GM19397 (cell line): ENCODE data around the gene FAM81A.
"Not testable (repeated sequence)": the region's sequence is repeated elsewhere in the genome, so short reads cannot be mapped to it uniquely, and the experiment has no call there.

ENCODE experiments used
- ATAC-seq: cut with Tn5 transposase; IDR thresholded peaks from one replicate; pipeline ENCODE4 v1.9.1; 2021; ENCODE audit warnings: mild to moderate bottlenecking, moderate library complexity; ENCODE audit not compliant: unreplicated experiment

FAM81A gene

DNA sequence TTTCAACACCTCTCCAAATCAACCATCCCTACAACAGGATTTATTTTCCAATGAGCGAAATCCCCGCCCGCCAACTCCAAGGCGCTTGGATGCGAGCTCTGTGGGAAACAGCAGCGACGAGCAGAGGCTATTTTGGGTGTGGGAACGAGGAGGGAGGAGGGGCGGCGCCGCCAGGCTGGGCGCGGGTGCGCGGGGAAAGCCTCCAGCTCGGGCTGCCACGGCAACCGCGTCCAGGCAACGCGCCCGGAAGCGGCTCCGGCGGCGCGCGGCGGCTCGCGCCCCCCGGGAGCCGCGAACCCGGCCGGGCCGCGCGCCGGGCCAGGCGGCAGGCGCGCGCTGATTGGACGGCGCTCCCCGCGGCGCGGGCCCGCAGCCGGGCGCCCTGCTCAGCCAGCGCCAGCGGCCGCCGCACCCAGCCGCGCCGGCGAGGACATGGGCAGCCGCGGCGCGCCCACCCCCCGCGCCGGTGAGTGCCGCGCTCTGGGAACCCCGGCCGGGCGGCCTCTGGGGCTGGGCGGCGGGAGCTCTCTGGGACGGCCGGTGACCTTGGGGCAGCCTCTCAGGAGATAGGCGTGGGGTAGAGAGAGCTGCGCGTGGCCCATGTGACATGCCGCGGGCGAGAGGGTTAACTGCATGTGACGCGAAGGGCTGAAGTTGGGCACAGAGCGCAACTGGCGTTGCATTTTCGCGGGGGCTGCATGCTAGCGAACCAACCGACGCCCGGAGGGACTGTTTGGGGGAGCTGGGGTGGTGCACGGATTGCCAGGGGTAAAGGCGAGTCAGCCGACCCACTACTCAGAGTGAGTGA, at the start of gene FAM81A:
Gene FAM81A, plus strand, starts transcription at position 370 of the 808 bp plus-strand sequence. CDS start 20,441 bp downstream, outside the sequence.
- peak; percentile 83 for ATAC-seq

DNA sequence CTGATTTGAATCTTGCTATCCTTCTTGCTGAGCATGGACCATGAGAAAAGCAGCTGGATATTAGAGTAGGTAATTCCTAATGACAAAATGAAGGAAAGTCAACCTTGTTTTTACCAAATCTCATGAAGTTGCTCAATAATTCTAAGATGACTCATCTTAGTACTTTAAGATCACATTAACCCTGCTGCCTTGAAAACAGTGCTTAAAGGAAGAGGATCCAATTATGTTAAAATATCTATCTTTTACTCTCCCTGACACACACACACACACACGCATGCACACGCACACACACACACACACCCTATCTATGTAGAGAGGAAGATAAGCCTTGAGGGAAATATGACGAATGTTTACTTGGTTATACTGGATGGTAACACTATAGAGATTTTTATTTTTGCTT, 49.3 kb upstream of the FAM81A start:
- no peak for ATAC-seq

DNA sequence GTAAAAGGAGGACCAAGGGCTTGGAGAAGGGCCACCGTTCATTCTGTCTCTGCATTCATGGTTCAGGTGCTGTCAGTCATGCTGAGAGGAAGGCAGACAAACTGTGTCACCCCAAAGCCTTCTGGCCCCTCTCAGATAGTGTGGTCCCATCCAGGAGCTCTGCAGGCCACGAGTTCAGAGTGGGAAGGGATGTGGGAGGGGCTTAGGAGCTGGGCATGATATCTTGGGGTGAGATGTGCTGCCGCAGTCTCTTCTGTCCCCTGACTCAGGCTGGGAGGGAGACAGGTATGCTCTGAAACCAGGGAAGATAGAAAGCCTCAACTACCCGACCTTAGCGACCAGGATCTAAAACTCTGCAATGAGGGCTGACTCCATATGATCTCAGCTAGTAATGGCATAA, 45.7 kb upstream of the FAM81A start:
- ATAC-seq, result no peak

DNA sequence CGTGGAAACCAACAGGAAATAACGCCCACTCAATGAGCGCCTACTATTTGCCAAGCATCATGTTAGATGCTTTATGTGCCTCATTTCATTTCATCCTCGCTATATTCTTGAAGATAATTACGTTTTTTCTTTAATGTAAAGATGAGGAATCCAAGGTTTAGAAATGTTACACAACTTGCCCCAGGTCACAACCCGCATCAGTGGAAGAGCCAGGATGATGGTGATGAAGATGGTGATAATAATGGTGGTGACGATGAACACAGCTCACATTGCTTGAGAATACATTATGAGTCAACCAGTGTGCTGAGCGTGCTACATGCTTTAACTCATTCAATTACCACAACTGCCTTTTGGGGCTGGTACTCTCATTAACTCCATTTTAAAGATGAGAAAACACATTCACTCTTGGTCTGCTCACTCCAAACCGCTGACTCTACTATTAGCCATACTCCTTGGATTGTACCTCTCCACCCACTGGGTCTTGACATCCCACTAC, 43.8 kb upstream of the FAM81A start:
- ATAC-seq, result no peak

DNA sequence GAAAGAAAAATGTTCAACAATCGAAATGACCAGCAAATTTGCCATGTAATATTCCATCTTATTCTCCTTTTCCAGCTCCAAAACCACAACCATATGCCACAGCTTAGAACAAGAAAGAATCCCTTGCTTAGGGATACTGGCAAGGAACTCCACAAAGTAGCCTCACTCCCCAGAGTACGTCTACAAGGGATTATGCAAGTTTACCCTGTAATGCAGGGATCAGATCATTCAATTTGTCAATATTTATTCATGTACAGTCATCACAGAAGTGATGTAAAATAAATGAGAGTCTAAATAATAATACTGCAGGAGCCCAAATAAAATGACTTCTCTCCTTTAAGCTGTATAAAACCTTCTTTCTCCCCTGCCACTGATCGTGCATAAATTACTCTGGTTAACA, 41.8 kb upstream of the FAM81A start:
- no peak for ATAC-seq

DNA sequence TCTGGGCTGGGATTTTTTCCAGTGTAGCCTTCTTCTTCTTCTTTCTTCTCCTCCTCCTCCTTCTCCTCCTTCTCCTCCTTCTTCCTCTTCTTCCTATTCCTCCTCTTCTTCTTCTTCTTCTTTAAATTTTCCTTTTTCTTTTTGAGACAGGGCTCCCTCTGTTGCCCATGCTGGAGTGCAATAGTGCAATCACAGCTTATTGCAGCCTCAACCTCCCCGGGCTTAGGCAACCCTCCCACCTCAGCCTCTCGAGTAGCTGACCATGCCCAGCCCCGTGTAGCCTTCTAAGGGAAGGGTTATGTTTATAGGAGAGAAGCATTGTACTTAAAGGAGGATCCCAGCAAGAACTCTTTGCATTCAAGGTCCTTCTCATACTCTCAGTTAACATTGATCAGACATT, 41.3 kb upstream of the FAM81A start:
- no peak for ATAC-seq

DNA sequence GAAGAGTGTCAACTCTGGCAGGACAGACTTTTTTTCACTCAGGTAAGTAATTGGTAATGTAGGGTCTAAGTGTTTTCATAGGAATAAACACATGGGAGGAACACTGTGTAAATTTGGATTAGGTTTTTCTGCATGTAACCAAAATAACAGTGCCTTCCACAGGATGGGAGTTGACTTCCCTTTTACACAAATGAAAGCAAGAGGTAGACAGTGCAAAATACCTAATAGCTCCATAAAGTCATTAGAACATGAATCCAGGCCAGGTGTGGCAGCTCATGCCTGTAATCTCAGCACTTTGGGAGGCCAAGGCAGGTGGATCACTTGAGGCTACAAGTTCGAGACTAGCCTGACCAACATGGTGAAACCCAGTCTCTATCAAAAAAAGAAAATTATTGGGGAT, 39.8 kb upstream of the FAM81A start:
- no peak for ATAC-seq

DNA sequence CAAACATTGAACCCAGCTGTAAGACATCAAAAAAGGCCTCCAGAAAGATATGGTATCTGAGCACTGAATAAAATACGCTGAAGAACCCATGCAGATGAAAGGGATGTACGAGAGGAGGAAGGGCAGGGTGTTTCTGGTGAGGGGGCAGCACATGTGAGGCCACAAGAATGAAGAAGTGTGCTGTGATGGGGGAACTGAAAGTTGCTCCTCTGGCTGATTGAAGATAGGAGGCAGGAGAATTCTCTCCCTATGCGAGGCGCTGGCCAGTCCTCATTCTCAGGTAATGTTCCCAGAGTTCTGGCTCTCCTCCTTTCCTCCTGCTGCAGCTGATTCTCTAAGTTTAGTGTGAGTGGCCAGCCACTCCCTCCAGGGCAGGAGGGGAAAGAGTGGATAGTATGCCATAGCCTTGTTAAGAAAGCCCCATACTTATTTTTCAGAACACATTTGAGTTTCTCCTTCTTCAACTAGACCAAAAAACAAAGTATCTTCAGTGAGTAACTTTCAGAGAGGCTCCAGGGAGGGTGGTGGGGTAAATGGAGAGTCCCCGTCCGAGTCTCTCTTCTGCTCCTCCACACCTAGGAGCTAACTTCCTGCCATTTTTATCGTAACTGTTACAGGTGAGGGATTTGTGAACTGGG, 38.4 kb upstream of the FAM81A start:
- peak; percentile 83 for ATAC-seq

DNA sequence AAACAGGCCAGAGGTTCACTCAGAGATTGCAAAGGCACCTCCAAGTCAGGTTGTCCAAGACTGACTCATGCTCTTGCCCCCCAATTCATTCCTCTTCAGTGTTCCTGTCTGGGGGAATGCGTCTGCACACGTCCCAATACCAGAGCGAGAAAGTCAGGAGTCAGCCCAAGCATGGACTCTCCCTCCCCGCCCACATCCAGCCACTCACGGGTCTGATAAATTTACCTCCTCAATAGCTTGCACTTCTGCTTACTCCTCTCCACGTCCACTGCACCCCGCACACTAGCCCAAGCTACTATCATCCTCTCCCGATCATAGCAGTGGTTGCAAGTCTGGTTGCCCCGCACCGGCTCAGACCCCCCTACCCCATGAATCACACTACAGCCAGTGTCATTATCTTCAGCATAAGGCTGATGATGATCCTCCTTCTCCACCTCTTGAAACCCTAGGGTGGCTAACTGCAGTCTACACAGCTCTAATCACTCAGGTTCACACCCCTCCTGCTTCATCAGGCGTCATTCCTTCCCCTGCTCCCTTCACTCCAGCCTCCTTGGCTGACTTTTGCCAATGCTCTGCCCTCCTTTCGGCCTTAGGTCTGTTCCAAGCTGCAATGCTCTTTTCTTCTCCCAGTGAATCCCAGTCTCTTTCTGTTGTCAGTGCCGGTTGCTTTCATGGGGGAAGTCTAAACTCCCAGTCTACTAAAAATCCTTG, 37.7 kb upstream of the FAM81A start:
- ATAC-seq, result no peak

DNA sequence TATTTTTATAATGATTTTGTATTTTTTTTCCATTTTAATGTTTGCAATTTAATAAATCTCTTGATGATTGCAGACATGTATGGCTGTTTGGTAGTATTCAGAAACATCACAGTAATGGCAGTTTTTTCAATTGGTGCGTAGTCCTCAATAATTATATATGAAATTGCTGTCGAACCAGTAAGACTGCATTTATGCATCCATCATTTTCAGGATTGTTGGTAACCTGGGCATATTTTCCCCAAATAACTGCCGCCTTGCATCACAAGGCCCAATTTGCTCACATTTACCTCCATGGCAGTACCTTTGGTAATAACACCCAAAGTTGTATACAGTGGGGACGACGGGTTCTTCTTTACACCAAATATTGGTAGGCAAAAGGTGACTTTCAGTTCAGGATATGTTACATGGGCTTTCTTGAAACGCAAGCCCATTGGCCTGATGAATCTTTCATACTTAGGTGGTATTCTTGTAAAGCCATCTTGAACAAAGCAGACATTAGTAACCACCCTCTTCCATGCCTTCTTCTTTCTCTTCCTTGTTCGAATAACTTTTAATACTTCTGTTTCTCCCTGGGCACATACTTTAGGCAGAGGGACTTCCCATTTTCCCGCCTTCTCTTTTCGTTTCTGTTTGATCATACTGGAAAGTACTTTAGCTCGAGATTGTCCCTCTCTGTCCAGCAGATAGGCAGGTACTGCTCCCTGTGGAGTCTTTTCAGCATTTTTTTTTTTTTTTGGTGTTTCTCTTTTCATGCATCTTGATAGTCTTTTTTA, 36.7 kb upstream of the FAM81A start:
- ATAC-seq, result not testable (repeated sequence)

DNA sequence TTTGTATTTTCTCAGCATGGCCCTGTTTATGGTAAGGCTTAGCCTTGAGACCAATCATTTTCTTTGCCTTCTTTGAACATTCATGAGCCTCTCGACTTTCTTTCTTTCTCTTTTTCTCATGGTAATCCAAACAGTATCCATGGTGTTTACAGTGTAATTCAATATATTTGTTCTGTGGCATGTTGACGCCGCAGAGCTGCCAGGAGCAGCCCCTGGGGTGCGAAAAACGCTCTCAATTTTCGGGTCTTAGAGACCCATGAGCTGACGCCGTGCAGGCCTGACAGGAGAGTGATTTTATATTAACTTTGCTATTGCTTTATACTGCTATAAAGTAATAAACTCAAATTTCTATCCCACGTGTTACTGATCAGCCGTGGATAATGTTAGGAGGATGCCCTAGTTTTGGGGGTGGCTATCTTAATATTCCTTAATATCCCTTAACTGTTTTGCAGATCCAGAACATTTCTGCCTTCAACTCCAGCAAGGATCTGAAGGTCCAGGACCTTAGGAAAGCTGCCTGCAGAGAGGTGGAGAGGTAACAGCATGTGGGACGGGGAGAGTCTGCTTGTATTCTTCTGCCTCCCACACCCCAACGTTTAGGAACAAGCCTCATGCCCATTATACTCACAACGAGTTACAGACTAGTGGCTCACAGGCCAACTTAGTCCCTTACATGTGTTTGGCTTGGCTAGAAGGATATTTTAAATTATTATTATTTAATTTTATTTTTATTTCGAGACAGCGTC, 36.0 kb upstream of the FAM81A start:
- no peak for ATAC-seq

DNA sequence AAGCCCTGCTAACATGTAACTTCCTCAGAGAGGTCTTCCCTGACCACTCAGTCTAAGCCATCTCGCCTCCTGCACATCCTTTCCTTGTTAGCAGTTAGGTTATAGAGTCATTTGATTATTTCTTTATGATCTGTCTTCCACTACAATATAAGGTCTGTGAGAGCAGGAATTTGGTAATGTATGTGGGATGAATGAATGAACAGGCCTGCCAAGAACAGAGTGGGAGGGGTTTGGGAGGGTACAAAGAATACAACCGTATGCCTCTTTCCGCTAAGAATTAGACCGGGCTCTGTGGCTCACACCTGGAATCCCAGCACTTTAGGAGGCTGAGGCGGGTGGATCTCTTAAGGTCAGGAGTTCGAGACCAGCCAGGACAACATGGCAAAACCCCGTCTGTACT, 32.9 kb upstream of the FAM81A start:
- ATAC-seq, result no peak

DNA sequence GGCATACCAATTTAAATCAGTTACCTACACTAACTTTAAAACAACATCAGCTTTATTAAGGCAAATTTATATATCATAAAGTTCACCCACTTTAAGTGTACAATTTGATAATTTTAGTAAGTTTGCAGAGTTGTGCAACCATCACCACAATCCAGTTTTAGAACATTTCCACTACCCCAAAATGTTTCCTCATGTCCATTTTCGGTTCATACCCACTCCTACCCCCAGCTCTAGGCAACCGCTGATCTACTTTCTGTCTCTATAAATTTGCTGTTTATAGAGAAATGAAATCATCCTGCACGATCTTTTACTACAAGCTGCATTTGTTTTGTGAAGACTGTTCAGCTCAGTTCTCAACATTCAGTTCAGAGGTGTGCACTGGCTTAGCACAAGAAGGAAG, 31.5 kb upstream of the FAM81A start:
- ATAC-seq, result no peak

DNA sequence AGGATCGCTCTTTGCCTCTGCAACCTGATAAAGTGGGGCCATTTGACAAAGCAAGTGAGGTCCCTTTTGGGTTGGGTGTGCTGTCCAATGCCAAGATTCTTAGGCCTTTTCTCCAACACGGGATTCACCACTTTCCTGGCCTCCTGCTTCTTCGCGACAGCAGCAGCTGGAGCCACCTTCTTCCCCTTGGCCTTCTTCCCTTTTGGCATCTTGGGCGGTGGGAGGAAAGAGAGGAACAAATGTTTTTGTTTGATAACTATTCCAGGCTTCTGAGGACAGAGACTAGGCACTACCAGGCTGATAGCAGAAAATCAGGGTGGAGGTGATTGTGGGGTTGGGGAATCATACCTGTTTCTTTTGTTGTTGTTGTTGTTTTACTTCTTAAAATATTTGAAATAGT, 30.0 kb upstream of the FAM81A start:
- no peak for ATAC-seq

DNA sequence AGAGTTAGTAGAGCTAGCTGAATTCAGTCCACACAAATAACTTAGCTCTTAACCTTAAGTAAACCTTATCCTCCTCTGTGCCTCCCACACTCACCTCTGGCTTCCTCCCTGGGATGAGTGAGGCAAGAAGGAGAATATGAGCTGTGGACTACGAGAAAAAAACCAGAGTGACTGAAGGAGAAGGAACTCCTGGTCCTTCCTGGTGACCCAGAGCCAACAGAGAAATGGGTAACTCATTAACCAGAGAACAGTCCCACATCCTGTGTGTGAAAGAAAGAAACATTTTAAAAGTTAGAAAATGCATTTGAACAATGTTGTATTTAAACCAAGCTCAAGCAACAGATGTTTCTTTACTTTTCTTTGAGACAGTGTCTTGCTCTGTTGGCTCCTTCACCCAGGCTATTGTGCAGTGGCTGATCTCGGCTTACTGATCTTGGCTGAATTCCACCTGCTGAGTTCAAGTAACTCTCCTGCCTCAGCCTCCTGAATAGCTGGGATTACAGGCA, 27.5 kb upstream of the FAM81A start:
- ATAC-seq, result peak; percentile 23

DNA sequence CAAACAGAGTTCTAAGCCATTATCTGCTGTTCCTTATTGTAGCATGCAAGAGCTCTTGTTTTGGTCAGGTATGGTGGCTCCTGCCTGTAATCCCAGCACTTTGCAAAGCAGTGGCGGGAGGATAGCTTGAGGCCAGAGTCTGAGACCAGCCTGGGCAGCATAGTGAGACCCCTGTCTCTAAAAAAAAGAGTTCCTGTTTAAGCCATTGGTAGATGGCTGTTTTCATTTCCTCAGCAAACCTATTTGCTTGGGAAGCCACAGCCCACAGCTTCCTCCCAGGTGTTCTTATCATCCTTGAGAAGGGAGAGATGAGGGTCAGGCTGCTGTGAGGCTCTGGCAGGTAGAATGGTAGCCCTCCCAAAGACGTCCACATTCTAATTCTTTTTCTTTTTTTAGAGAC, 24.4 kb upstream of the FAM81A start:
- no peak for ATAC-seq

DNA sequence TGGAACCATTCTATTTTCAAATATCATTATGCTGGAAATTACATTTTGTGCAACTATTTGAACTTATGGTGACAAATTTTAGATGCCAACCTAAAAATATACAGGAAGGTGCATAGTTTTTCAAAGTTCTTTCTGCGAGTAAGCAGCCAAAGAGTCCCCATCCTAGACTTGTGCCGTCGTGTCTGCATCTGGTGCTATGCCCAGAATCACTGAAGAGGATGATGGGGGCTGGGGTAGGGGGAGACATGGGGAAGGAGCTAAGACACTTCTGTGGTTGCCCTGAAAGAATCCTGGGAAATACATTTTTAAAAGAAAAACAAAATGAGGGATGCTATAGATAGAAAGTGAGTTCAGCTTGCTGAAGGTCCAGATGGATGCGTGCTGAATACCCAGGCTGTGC, 21.2 kb upstream of the FAM81A start:
- no peak for ATAC-seq

DNA sequence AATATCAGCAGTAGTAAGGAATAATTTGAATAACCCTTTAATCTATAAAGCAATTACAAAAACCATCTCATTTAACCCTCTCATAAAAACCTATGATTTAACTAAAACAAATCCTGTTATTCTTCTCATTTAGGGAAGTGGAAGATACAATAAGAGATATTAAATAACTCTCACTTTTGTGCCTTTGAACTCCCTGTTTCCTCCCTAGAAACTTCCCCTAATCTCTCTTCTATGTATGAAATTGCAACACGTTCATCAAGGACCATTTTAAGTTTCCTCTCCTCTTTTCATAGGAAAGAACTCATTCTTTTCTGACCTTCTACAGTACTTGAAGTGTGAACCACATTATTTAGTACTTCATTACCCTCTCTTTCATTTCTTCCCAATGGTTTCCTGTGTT, 18.8 kb upstream of the FAM81A start:
- ATAC-seq, result no peak

DNA sequence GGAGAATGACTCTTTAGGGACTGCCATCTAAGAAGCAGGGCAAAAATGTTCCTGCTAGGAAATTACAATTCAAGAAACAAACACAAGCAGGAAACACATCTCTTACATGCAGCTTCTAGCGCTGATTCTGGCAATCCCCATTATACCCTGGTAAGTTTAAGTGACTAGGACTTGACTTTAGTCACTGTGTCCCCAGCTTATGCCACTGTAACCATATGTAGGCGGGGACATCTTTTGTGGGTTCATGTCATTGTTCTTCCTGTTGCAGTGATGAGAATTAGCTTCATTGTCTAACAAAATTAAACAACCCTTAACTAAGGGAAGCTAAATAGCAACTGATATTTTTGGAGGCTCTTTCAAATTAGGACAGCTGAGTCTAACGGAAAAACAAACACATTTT, 17.9 kb upstream of the FAM81A start:
- no peak for ATAC-seq

DNA sequence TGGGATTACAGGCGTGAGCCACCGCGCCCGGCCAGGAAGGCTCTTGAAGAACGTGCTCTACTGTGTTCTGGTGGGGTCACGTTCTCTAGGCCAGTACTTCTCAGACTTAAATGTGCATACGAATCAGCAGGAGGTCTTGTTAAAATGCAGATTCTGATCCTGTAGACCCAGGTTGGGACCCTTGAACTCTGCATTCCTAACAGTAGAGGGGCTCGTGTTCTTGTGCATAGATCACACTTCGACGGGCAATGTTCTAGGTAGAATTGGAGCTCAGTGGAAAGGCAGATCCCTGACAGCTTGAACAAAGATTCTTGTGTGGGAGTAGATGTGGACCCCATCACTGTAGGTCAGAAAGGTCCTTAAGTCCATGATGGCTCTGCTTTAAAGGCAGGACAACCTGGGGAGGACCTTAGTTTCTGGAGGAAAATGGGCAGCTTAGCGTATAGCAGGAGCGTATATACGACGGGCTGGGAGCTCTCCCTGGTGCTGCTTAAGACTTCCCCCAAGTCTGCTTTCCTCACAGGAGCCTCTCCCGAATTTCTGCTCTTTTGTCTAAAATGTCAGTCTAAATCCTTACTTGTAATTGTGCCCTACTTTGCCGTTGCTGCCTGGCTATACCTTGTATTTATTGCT, 16.9 kb upstream of the FAM81A start:
- no peak for ATAC-seq
